ENCODE measurements around the gene SHMT1.
A peak's percentile ranks its signal among the peaks of the same experiment; 100 is the strongest.
"Not testable (repeated sequence)": the region's sequence is repeated elsewhere in the genome, so short reads cannot be mapped to it uniquely, and the experiment has no call there.

SHMT1 gene

GRCh38 chr17:18362698-18363100 lies 651 bp downstream of the SHMT1 start:
- no peak for DNase-seq (ENCODE audit: low read depth)
- H3K4me3 ChIP-seq (ENCODE audit: low read depth, low read length) = peak overlapping the region; percentile 81
- peak; percentile 10 for TF ChIP-seq CTCF (IDR thresholded peaks at IDR 0.05; ENCODE audit: low read depth, low read length, missing control alignments)

GRCh38 chr17:18361837-18362697 lies 1.3 kb downstream of the SHMT1 start:
- peak overlapping the region; percentile 81 for H3K4me3 ChIP-seq (ENCODE audit: low read depth, low read length)
- no peak for DNase-seq (ENCODE audit: low read depth)
- TF ChIP-seq CTCF (IDR thresholded peaks at IDR 0.05; ENCODE audit: low read depth, low read length, missing control alignments) = no peak

- TF ChIP-seq CTCF (IDR thresholded peaks at IDR 0.05; ENCODE audit: low read depth, low read length, missing control alignments) = no peak
- no peak overlapping the region for H3K4me3 ChIP-seq (ENCODE audit: low read depth, low read length)
- no peak for DNase-seq (ENCODE audit: low read depth)
These were observed 2.8 kb downstream of the SHMT1 start for GRCh38 chr17:18360518-18360917.

- no peak for TF ChIP-seq CTCF (IDR thresholded peaks at IDR 0.05; ENCODE audit: low read depth, low read length, missing control alignments)
- DNase-seq (ENCODE audit: low read depth) = no peak
- H3K4me3 ChIP-seq (ENCODE audit: low read depth, low read length) = no peak overlapping the region
These were observed 6.7 kb downstream of the SHMT1 start for GRCh38 chr17:18356624-18357023.

- TF ChIP-seq CTCF (IDR thresholded peaks at IDR 0.05; ENCODE audit: low read depth, low read length, missing control alignments) = no peak
- no peak for DNase-seq (ENCODE audit: low read depth)
- H3K4me3 ChIP-seq (ENCODE audit: low read depth, low read length) = no peak overlapping the region
These were observed 9.8 kb downstream of the SHMT1 start for GRCh38 chr17:18353541-18353940.

- TF ChIP-seq CTCF (IDR thresholded peaks at IDR 0.05; ENCODE audit: low read depth, low read length, missing control alignments) = no peak
- no peak overlapping the region for H3K4me3 ChIP-seq (ENCODE audit: low read depth, low read length)
- DNase-seq (ENCODE audit: low read depth) = no peak
These were observed 19.3 kb downstream of the SHMT1 start for GRCh38 chr17:18344021-18344420.

- H3K4me3 ChIP-seq (ENCODE audit: low read depth, low read length) = no peak overlapping the region
- TF ChIP-seq CTCF (IDR thresholded peaks at IDR 0.05; ENCODE audit: low read depth, low read length, missing control alignments) = no peak
- no peak for DNase-seq (ENCODE audit: low read depth)
These were observed 23.4 kb downstream of the SHMT1 start for GRCh38 chr17:18339933-18340332.

- not testable (repeated sequence) for H3K4me3 ChIP-seq (ENCODE audit: low read depth, low read length); DNase-seq (ENCODE audit: low read depth)
These were observed 25.2 kb downstream of the SHMT1 start for GRCh38 chr17:18338158-18338557.
